GM12878 (cell line): ENCODE results near the gene UBE2M. TPM values are rescaled to one million over a fixed set of nuclear protein-coding genes. Genes with fewer than 3 reads are reported as not detected.

Experiments used
- ATAC-seq: fragments of 200-7000 bp; cut with Tn5 transposase; 3 replicates; pipeline ENCODE4 v1.9.1; 2020; ENCODE audit warnings: mild to moderate bottlenecking, moderate library complexity
- BruUV-seq: library from RNA; stranded (reverse); fragments of 400-500 nt; replicated peaks from 2 replicates; lab custom pipeline; 2021; lab: Mats Ljungman, UMichigan
- CTCF ChIA-PET: fragments of 300-600 bp; sonication (Branson Sonifier 250); formaldehyde crosslinking; extraction: SDS; loops from one replicate; lab custom pipeline; 2021; ENCODE audit warnings: inconsistent platforms; lab: Yijun Ruan, JAX
- POLR2A ChIA-PET: fragments of 350-600 bp; formaldehyde crosslinking; extraction: SDS; loops from one replicate; lab custom pipeline; 2021; ENCODE audit warnings: inconsistent platforms; lab: Charles Lee
- RAD21 ChIA-PET: fragments of 300-600 bp; sonication (Branson Sonifier 250); formaldehyde crosslinking; loops from one replicate; lab custom pipeline; 2023; ENCODE audit warnings: antibody characterized with exemption; ENCODE audit not compliant: unreplicated experiment; lab: Charles Lee
- SMC1A ChIA-PET: fragments of 300-600 bp; sonication (Branson Sonifier 250); formaldehyde crosslinking; loops from one replicate; lab custom pipeline; 2023; ENCODE audit not compliant: unreplicated experiment, uncharacterized antibody; lab: Charles Lee
- DNase-seq: peaks from one replicate; pipeline ENCODE4 v3.0.0-alpha.2; 2011; ENCODE audit warnings: low read depth, low spot score
- FAIRE-seq: peaks from 3 replicates; lab custom pipeline; 2011; peaks lifted over from hg19 to GRCh38; lab: Jason Lieb, UNC
- H2AFZ ChIP-seq: 2 replicates; pipeline ENCODE4 v1.6.0; 2011; ENCODE audit warnings: low read depth, low read length, control low read depth; ENCODE audit not compliant: control insufficient read depth
- H3K27ac ChIP-seq: 2 replicates; pipeline ENCODE4 v1.5.1; 2011; ENCODE audit warnings: control low read depth; ENCODE audit not compliant: control insufficient read depth, insufficient read depth
- H3K27me3 ChIP-seq, 2 experiments: replicated peaks in 1 of 2; 2 replicates each; pipeline versions ENCODE4 v1.6.0 to v1.6.1; 2011; ENCODE audit warnings: low read length in 1 of 2; ENCODE audit not compliant: control insufficient read depth in 2 of 2, insufficient read depth in 2 of 2
- H3K36me3 ChIP-seq, 2 experiments: 2 replicates each; pipeline ENCODE4 v1.5.1; 2011; ENCODE audit warnings: low read length in 1 of 2; ENCODE audit not compliant: control insufficient read depth in 2 of 2, insufficient read depth in 2 of 2
- H3K4me1 ChIP-seq: 2 replicates; pipeline ENCODE4 v1.6.1; 2011; ENCODE audit warnings: mild to moderate bottlenecking, low read length, moderate library complexity, mixed read lengths; ENCODE audit not compliant: control insufficient read depth, insufficient read depth
- H3K4me2 ChIP-seq: 2 replicates; pipeline ENCODE4 v1.6.0; 2011; ENCODE audit warnings: control low read depth; ENCODE audit not compliant: control insufficient read depth, insufficient read depth
- H3K4me3 ChIP-seq: fragments of 200-600 bp; sonication (generic); 2 replicates; pipeline ENCODE4 v1.5.1; 2016
- H3K79me2 ChIP-seq: 2 replicates; pipeline ENCODE4 v1.6.0; 2011; ENCODE audit warnings: low read length; ENCODE audit not compliant: control insufficient read depth, insufficient read depth
- H3K9ac ChIP-seq: 2 replicates; pipeline ENCODE4 v1.8.0; 2011; ENCODE audit warnings: low read length, control low read depth, mixed read lengths; ENCODE audit not compliant: control insufficient read depth, insufficient read depth
- H3K9me3 ChIP-seq: replicated peaks from 3 replicates; pipeline ENCODE4 v1.5.1; 2011; ENCODE audit warnings: mild to moderate bottlenecking, low read length; ENCODE audit not compliant: control insufficient read depth, insufficient read depth
- H4K20me1 ChIP-seq: 2 replicates; pipeline ENCODE4 v1.6.0; 2011; ENCODE audit not compliant: control insufficient read depth, insufficient read depth
- DPF2 ChIP-seq: fragments of 450-650 bp; IDR thresholded peaks from 2 replicates; pipeline ENCODE4 v1.6.1; 2017; ENCODE audit warnings: mild to moderate bottlenecking
- FOS ChIP-seq: IDR thresholded peaks from 3 replicates; pipeline ENCODE4 v1.6.1; 2011; ENCODE audit warnings: borderline replicate concordance; ENCODE audit not compliant: insufficient read length; ENCODE audit errors: extremely low read depth
- KAT2A ChIP-seq: conservative IDR thresholded peaks from 2 replicates; pipeline ENCODE4 v1.6.1; 2011; ENCODE audit warnings: low read depth, low read length; ENCODE audit not compliant: control insufficient read depth
- MYB ChIP-seq: fragments of 150-350 bp; IDR thresholded peaks from 2 replicates; pipeline ENCODE4 v1.6.1; 2014; ENCODE audit warnings: mild to moderate bottlenecking, low read depth, low read length, borderline replicate concordance
- NR2F1 ChIP-seq: fragments of 450-650 bp; conservative IDR thresholded peaks from 2 replicates; pipeline ENCODE4 v1.6.1; 2017; ENCODE audit warnings: mild to moderate bottlenecking
- PKNOX1 ChIP-seq: fragments of 450-650 bp; IDR thresholded peaks from 2 replicates; pipeline ENCODE4 v1.6.1; 2016; ENCODE audit warnings: mild to moderate bottlenecking
- POLR2AphosphoS5 ChIP-seq: IDR thresholded peaks from 2 replicates; pipeline ENCODE4 v1.6.1; 2011; ENCODE audit warnings: mild to moderate bottlenecking, low read length, inconsistent platforms
- SMC3 ChIP-seq: IDR thresholded peaks from 2 replicates; pipeline ENCODE4 v1.6.1; 2011; ENCODE audit warnings: low read length, improper control_type of control experiment, borderline replicate concordance
- SPI1 ChIP-seq: IDR thresholded peaks from 2 replicates; pipeline ENCODE4 v1.6.1; 2011; ENCODE audit warnings: low read depth, mild to moderate bottlenecking, low read length, moderate library complexity, borderline replicate concordance; ENCODE audit not compliant: insufficient read depth
- SRF ChIP-seq, 2 experiments: IDR thresholded peaks; 2 replicates each; pipeline ENCODE4 v1.6.1; 2011; ENCODE audit warnings: low read depth in 2 of 2, low read length in 2 of 2, mild to moderate bottlenecking in 1 of 2, moderate library complexity in 1 of 2
- ZNF217 ChIP-seq: fragments of 450-650 bp; IDR thresholded peaks from 2 replicates; pipeline ENCODE4 v1.6.1; 2017; ENCODE audit warnings: antibody characterized with exemption, mild to moderate bottlenecking
- ZNF622 ChIP-seq: fragments of 450-650 bp; IDR thresholded peaks from 2 replicates; pipeline ENCODE4 v1.6.1; 2017; ENCODE audit warnings: mild to moderate bottlenecking, inconsistent platforms
- WGBS: methylation state at CpG from one replicate; pipeline ENCODE4 v1.1.6; 2016; ENCODE audit warnings: low lambda C conversion rate; ENCODE audit not compliant: insufficient replicate concordance, insufficient coverage; ENCODE audit errors: missing lambda C conversion rate; 5-methylcytosine and 5-hydroxymethylcytosine counted together
- in situ Hi-C: fragments of 300-500 bp; cut with MboI; formaldehyde crosslinking; loops from 9 replicates; pipeline ENCODE4 v1.14.3; 2018; ENCODE audit warnings: mixed read lengths
- intact Hi-C: fragments of 100-400 bp; cut with micrococcal nuclease; formaldehyde crosslinking; loops from one replicate; pipeline ENCODE4 v1.14.2; 2022; ENCODE audit not compliant: unreplicated experiment
- polyA plus RNA-seq, 11 experiments: library from polyadenylated mRNA; depleted of rRNA in 4 of 11; unstranded in 6 of 11; stranded (reverse) in 5 of 11; fragments of >200 nt; fragmentation: Nextera tagmentation in 4 of 11; fragmentation: Illumina TruSeq in 1 of 11; extraction: Ambion mirVana in 4 of 11; extraction: Trizol in 1 of 11; gene quantifications; 1 replicate in 1 of 11; 2 replicates in 10 of 11; pipeline versions ENCODE4 v1.2.1 to v1.2.3, GENCODE V29; 2011 to 2016; ENCODE audit warnings: inconsistent platforms in 2 of 11, missing spikeins in 2 of 11, low read depth in 1 of 11
- total RNA-seq, 4 experiments: library from RNA; depleted of rRNA in 3 of 4; stranded (reverse); fragments of >200 nt in 3 of 4; fragmentation: Illumina TruSeq in 1 of 4; extraction: Trizol in 1 of 4; gene quantifications; 2 replicates each; pipeline versions ENCODE4 v1.2.1 to v1.2.3, GENCODE V29; 2013 to 2021
- TF ChIP-seq, protein P1 (sequence below): IDR thresholded peaks from 2 replicates; pipeline ENCODE4 v1.6.1; 2011; ENCODE audit warnings: low read depth, mild to moderate bottlenecking, low read length, moderate library complexity, borderline replicate concordance; ENCODE audit errors: extremely low read depth

UBE2M gene
- total and polyA plus RNA-seq, 10 of the 15 experiments (the other 5 are each of a cell fraction or from before 2014, with no cell fraction given): 1.4 to 105 (median 73.9) TPM

- Histone ChIP-seq H3K4me1 (peaks cover 8% of the 10 kb centered on the region), H3K9ac (no peak overlapping the region), H3K27ac (no peak overlapping the region), H3K4me2 (no peak overlapping the region), H3K4me3 (no peak overlapping the region), H3K9me3 (no peaks in the 10 kb centered on the region; the same call in 2 of the 3 replicates), H4K20me1 (no peaks in the 10 kb centered on the region), H3K36me3 (no peaks in the 10 kb centered on the region), H2AFZ (no peak overlapping the region), H3K27me3 (no peaks in the 10 kb centered on the region), H3K79me2 (peaks cover 9% of the 10 kb centered on the region)
- SMC1A ChIA-PET: no interaction called here
- POLR2A ChIA-PET: no interaction called here
- WGBS: 59% methylated on average over 8 of the region's 8 CpGs
- RAD21 ChIA-PET: no interaction called here
- intact Hi-C loops: no loop called here
- CTCF ChIA-PET: interaction anchor here (1.1 to 1.5 kb wide), 2 partner anchors 10 kb away, joined by 3 to 5 read pairs; partner anchors contain the start of gene ZBTB45
- in situ Hi-C loops: no loop called here
- no peak for FAIRE-seq
- no peak for TF ChIP-seq MYB
- TF ChIP-seq NR2F1: 0 out of 2 replicates have a peak, but pooled peaks have one; percentile 14
- TF ChIP-seq POLR2AphosphoS5: no peak
- TF ChIP-seq DPF2: no peak
- TF ChIP-seq SRF (IDR thresholded peaks at IDR 0.05; ENCODE audit: low read depth in 2 of 2, low read length in 2 of 2): no peak
- no peak for TF ChIP-seq ZNF217
- BruUV-seq: no TSS peak
- DNase-seq: no peak
- no peak for ATAC-seq
These were observed 48.1 kb downstream of the UBE2M start for GRCh38 chr19:58510084-58510862.

GRCh38 chr19:58509731-58510083 is 48.7 kb downstream of the UBE2M start:
- RAD21 ChIA-PET: no interaction called here
- in situ Hi-C loops: no loop called here
- no peak for FAIRE-seq
- no peak for TF ChIP-seq SMC3
- TF ChIP-seq, protein P1, sequence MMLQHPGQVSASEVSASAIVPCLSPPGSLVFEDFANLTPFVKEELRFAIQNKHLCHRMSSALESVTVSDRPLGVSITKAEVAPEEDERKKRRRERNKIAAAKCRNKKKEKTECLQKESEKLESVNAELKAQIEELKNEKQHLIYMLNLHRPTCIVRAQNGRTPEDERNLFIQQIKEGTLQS: no peak
- TF ChIP-seq PKNOX1: no peak
- TF ChIP-seq ZNF622: no peak
- TF ChIP-seq KAT2A: no peak
- TF ChIP-seq SPI1: no peak
- no peak for TF ChIP-seq FOS

More at GRCh38 chr19:58509731-58510083, 48.7 kb downstream of the UBE2M start:
- ATAC-seq (no peak), DNase-seq (no peak)
- Histone ChIP-seq H3K4me2 (no peak overlapping the region), H3K27me3 (no peaks in the 10 kb centered on the region), H4K20me1 (no peaks in the 10 kb centered on the region), H2AFZ (no peak overlapping the region), H3K4me3 (no peak overlapping the region), H3K36me3 (no peaks in the 10 kb centered on the region), H3K27ac (no peak overlapping the region), H3K79me2 (peaks cover 5% of the 10 kb centered on the region), H3K4me1 (peaks cover 5% of the 10 kb centered on the region), H3K9me3 (no peaks in the 10 kb centered on the region; the same call in 2 of the 3 replicates), H3K9ac (no peak overlapping the region)
- SMC1A ChIA-PET: no interaction called here
- WGBS: 66% methylated on average over 11 of the region's 11 CpGs
- CTCF ChIA-PET: interaction anchor here (1.1 kb wide), 1 partner anchor 10 kb away, joined by 3 read pairs; the partner anchor contains the start of gene ZBTB45
- POLR2A ChIA-PET: no interaction called here
- BruUV-seq: no TSS peak
- intact Hi-C loops: no loop called here
